Measurements from ENCODE around the gene SORBS2.

- TF ChIP-seq CTCF (IDR thresholded peaks at IDR 0.05), result no peak
- no peak for TF ChIP-seq EP300 (IDR thresholded peaks at IDR 0.05; ENCODE audit: low read depth)
- no peak for TF ChIP-seq POLR2A (IDR thresholded peaks at IDR 0.05)
Measured at GRCh38 chr4:185722029-185722316, 90.0 kb downstream of the SORBS2 start.

Data from transverse colon (tissue), 3 donors.